NCI-H748 (cell line): ENCODE data around the gene LRFN5.

ENCODE experiments used
- DNase-seq: peaks from one replicate; lab custom pipeline; 2025; ENCODE audit not compliant: unreplicated experiment; lab: John Stamatoyannopoulos, UW

Gene LRFN5

DNA sequence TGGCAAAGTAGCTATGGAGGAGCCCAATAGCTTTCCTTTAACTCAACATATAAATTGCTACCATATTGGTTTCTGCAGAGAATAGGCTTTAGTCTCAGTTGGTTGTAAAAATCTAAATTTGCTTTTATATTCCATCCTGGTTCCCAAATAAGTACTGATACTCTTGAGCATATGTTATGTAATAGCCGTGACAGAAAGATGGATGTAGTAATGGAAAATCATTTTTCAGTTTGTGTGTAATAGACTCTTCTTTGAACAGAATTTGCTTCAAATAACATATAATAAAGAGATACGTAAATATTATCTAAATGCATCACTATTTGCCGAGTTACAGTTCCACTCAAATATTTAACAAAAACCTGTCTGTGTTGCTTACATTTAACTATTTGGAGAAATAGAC is 271.6 kb downstream of the LRFN5 start:
- no peak for DNase-seq

GRCh38 chr14:41891624-41892023 is 284.9 kb downstream of the LRFN5 start:
- DNase-seq: no peak

- DNase-seq: peak; percentile 83
These were observed 292.7 kb downstream of the LRFN5 start for GRCh38 chr14:41899416-41899815.

- peak; percentile 43 for DNase-seq
These were observed 294.0 kb downstream of the LRFN5 start for GRCh38 chr14:41900644-41901043.

DNA sequence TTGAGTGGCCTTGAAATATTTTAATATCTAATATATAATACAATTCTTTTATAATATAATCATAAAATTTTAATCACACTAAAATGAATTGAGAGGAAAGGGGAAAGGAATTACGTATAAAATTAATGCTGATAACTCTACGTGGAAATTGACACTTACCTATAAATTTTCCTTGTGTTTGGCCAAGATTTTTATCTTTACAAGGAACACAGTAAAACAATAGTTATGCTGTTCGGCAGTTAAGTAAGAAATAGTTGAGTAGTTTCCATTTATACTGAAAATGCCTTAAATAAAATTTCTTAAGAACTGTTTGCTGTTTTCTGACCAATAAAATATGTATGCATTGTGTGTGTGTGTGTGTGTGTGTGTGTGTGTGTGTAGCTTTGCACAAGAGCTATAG is 294.4 kb downstream of the LRFN5 start:
- DNase-seq: no peak

- no peak for DNase-seq
These were observed 298.8 kb downstream of the LRFN5 start for GRCh38 chr14:41905394-41905964.

DNA sequence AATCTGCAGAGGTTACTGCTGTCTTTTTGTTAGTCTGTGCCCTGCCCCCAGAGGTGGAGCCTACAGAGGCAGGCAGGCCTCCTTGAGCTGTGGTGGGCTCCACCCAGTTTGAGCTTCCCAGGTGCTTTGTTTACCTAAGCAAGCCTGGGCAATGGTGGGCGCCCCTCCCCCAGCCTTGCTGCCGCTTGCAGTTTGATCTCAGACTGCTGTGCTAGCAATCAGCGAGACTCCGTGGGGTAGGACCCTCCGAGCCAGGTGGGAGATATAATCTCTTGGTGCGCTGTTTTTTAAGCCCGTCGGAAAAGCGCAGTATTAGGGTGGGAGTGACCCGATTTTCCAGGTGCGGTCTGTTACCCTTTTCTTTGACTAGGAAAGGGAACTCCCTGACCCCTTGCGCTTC is 304.5 kb downstream of the LRFN5 start:
- DNase-seq: peak; percentile 85

DNA sequence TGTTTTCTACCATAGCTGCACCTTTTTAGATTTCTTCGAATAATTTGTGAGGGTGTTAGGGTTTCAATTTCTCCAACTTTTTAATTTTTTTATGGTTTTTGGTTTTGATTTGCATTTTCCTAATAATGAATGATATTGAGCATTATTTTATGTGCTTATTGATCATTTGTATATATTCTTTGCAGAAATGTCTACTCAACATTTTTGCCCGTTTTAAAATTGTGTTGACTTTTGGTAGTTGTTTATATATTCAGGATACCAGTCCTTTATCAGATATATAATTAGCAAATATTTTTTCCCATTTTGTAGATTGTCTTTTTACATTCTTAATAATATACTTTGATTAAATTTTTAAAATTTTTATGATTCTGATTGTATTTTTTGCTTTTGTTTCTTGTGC is 306.7 kb downstream of the LRFN5 start:
- no peak for DNase-seq

GRCh38 chr14:41915732-41916131 is 309.1 kb downstream of the LRFN5 start:
- no peak for DNase-seq

DNA sequence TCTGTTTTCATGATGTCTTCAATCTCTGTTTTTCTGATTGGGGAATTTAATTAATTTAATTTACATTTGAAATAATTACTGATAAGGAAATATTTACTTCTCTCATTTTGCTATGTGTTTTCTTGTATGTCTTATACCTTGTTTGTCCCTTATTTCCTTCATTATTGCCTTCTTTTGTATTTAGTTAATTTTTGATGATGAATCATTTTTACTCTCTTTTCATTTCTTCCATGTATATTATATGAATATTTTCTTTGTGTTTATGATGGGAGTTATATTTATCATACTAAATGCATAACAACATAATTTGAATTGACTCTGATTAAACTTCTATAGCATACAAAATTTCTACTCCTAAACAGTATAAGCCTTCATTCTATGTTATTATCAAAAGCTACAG is 309.6 kb downstream of the LRFN5 start:
- no peak for DNase-seq

- peak; percentile 73 for DNase-seq
These were observed 318.7 kb downstream of the LRFN5 start for GRCh38 chr14:41925409-41925808.

DNA sequence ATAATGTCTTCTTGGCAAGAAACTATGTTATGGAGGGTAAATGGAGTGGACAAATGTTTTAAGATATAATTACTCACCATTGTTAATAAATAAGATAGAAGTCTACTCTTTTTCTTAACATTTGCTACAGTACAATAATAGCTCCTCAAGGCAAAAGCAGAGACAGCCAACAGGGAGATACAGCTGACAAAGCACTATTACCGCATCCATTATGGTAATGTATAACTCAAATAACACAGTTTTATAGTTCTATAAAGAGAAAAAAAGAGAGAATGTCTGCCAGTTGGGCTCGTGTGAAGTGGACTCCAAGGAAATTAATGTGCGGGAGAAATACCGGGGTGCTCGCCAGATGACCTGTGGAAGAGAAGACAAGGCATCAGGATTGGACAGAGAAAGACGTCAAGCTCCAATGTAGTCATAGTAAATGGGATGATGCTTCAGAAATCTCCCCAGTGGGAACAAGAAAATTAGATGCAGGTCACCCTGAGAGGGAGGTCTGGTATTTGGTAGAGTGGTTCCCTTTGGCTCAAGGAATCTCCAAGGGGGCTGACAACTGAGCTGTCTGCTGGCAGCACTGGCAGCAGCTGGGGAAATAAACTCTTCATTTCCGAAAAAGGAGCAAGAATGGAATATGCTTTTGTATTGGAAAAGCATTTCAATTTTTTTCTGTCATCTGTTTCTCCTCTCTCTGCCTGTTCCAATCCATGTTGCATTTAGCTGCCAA is 343.9 kb downstream of the LRFN5 start:
- no peak for DNase-seq
